Mesenteric fat pad (tissue), 1 donor: ENCODE data around the gene LRP1B. TPM values are rescaled to one million over a fixed set of nuclear protein-coding genes. Genes with fewer than 3 reads are reported as not detected.

Experiments
- DNase-seq: peaks from one replicate; pipeline ENCODE4 v3.0.0-alpha.2; 2020; ENCODE audit warnings: low spot score
- total RNA-seq: library from RNA; stranded (reverse); fragmentation: NEBNext Ultra II Directional; extraction: Animal tissue kit (Norgen Biotek cat#: 25700); gene quantifications from one replicate; pipeline ENCODE4 v1.2.1, GENCODE V29; 2021
- donor health status: DM: yes; HTN: yes; CAD: no.

Gene LRP1B
- total RNA-seq, 1 donor from 2014 or later, result 0.22 TPM

- no peak for DNase-seq
Measured at GRCh38 chr2:141698500-141698899, 432.3 kb downstream of the LRP1B start.

DNA sequence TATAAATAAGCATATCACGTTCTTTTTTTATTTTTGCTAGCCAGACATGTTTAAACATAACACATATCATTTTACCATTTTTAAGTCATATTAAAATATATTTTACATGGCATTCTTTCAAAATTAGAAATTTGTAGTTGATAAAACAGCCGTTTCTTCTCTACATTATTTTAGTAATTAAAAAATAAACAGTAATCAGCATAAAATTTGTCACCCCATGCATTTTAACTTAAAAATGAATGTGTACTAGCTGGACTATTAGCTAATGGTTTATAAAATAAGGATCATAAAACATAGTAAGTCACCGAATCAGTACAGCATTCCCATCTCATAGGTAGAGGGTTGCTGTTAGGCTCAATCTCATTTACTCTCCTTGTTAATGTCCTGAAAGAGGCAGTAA is 433.8 kb downstream of the LRP1B start:
- no peak for DNase-seq

DNA sequence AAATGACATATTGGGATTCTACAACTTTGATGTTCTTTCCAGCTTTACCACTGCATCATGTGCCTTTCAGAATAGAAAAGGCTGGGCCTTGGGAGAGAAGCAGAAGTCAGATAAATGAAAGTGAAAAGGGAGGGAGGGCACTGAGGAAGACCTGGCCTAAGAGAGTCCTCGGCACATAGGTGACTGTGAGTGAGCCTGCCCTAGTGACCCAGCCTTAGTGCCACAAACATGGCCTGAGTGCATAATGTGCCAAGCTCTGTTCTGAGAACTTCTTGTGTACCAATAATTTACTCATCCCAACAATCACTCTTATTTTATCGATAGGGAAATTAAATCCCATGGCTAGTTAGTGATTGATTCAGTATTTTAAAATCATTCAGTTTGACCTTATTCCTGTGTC is 436.6 kb downstream of the LRP1B start:
- DNase-seq, result no peak

GRCh38 chr2:141692829-141693228 is 438.0 kb downstream of the LRP1B start:
- no peak for DNase-seq

- DNase-seq, result no peak
Measured at GRCh38 chr2:141676139-141676538, 454.7 kb downstream of the LRP1B start.

GRCh38 chr2:141666191-141666590 is 464.6 kb downstream of the LRP1B start:
- DNase-seq, result no peak

DNA sequence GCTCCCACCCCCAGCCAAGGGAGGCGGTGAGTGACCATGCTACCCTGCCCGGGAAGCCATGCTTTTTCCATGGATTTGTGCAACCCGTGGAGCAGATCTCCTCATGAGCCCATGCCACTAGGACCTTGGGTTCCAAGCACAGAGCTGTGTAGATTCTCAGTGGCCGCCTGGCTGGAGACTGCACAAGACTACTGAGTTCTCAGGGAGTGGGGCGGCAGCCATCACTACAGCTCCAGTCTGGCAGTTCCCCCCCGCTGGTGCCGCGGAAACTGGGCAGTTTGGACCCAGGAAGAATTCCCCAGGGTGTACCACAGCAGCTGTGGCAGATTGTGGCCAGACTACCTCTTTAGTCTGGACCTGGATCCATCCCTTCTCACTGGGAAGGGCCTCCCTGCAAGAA is 470.6 kb downstream of the LRP1B start:
- no peak for DNase-seq

GRCh38 chr2:141654311-141654710 is 476.5 kb downstream of the LRP1B start:
- DNase-seq, result no peak

DNA sequence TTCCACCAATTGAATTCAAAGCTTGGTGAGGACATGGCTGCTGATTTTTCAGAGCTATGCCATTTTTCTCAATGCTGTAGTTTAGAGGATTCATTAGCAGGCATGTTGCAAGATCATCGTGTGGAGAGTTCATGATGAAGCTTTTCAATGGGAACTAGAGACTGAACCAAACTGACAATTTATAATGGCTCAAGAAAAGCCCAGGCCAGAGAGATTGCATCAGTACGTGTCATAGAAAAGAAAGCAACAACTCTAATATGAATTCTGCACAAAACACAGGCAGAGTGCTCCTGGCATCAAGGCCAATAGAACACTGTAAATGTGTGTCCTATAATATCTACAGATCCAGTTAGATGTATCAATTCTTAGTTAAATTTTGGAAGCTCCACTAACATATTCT is 477.6 kb downstream of the LRP1B start:
- no peak for DNase-seq

DNA sequence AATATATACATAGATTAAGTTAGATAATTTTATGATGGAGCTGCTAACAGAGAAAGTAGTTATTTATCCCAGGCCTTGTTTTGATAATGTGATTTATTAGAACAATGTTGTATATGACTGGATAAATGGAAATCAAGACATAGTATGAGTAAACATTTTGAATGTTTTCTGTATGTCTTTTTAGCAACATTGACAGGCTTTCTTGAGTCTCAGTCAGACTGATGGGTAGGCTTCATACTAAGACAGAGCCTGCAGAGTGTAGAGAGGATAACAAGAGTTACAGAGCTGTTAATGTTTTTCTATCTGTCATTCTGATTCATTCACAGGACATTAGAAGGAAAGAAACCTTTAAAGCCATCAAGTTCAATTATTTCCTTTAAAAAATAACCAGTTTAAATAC is 478.5 kb downstream of the LRP1B start:
- DNase-seq, result no peak

- DNase-seq, result no peak
Measured at GRCh38 chr2:141647353-141647752, 483.5 kb downstream of the LRP1B start.

- DNase-seq, result no peak
Measured at GRCh38 chr2:141641462-141641861, 489.4 kb downstream of the LRP1B start.

- no peak for DNase-seq
Measured at GRCh38 chr2:141639809-141640208, 491.0 kb downstream of the LRP1B start.

DNA sequence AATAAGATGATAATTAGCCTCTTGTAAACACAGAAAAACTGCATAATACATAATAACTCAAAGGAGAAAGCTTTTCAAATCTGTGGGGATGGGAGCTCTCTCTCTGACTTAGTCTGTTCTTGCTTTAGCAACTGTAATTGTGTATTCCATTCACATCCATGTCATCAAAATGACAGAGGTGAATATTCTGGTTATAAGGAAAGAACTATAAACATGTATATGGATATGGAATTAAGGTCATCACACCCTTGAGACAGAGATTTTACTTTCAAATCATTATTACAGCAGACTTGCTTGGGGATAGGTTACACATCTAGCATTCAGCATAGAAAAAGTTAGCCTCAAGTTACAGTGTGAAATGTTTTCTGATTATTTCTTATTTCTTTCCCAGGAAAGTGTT is 497.7 kb downstream of the LRP1B start:
- no peak for DNase-seq

GRCh38 chr2:141630407-141630930 is 500.3 kb downstream of the LRP1B start:
- no peak for DNase-seq

- DNase-seq, result no peak
Measured at GRCh38 chr2:141620372-141620771, 510.4 kb downstream of the LRP1B start.

GRCh38 chr2:141618457-141618856 is 512.4 kb downstream of the LRP1B start:
- no peak for DNase-seq

GRCh38 chr2:141611981-141612380 is 518.8 kb downstream of the LRP1B start:
- DNase-seq, result no peak

DNA sequence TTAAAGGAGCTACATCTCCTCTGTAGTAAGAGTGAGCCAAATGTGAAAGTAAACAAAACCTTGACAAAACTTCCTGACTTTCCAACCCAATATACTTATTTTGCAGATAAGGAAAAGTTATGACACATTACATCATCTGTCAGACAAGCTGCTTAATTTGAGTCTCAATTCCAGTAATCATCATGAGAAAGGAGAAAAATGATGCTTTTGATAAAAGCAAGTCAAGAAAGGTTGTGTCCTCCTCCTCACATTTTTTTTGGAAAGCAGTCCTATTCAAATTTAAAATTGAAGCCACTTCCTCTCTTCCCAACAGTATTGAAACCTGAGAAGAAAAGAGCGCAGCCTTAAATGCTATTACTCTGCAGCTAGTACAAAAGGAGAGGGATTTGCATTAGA is 519.6 kb downstream of the LRP1B start:
- no peak for DNase-seq

DNA sequence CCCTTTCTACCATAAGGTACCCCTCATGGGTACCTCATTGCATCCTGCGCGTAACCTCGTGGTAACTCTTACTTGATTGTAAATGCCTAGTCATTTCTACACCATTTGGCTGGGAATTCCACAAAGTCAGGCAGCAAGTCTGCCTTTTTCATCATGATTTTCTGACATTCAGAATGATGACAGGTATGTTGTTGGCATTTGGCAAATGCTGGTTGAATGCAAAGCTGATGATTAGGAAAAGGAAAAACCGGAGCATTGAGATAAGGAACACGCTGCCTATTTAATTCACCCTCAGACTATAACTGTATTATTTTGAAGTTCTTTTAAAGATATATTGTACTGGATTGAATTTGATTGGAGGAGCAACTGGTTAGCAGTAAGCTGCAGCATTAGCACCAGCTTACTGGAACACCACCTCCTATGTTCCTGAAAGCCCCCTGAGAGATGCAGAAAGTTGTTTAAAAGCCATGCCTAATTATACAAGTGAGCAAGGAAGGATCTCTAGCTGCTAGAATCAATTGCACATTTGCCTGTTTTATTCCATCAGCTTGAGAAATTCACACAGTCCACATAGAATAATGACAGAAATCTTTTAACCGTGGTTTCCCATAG is 520.1 kb downstream of the LRP1B start:
- no peak for DNase-seq

GRCh38 chr2:141605163-141605562 is 525.7 kb downstream of the LRP1B start:
- no peak for DNase-seq

- DNase-seq, result no peak
Measured at GRCh38 chr2:141601511-141602152, 529.2 kb downstream of the LRP1B start.

DNA sequence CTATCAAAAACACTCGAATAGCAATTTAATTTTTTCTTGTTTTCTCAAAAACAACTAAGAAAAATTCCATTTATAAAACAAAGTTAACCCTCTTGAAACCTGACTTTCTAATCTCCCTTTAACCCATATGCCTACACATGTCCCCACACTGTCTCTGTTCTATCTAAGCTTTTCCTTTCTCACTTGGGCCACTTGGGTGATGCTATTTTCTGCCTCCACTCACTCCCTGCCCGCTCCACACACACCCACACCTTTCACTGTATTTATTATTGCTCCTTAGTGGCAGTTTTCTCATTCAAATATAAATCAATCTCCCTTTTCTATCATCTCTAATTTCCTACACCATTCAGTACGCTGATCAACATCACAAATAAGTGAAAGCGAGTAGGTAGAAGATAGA is 531.1 kb downstream of the LRP1B start:
- no peak for DNase-seq
